NCI-H1417 treated with DMSO at 0.1 percent for 48 hours (cell line): ENCODE results near the gene LYPD4.
A peak's percentile ranks its signal among the peaks of the same experiment; 100 is the strongest.

Source experiments
- DNase-seq: peaks from one replicate; lab custom pipeline; 2025; lab: John Stamatoyannopoulos, UW

Gene LYPD4

GRCh38 chr19:41872775-41873647, 28.5 kb upstream of the LYPD4 start:
- DNase-seq, result no peak

GRCh38 chr19:41872384-41872774, 27.9 kb upstream of the LYPD4 start:
- no peak for DNase-seq

GRCh38 chr19:41871573-41872383, 27.3 kb upstream of the LYPD4 start:
- no peak for DNase-seq

- DNase-seq, result no peak
Observed at GRCh38 chr19:41870401-41870873, 26.0 kb upstream of the LYPD4 start.

GRCh38 chr19:41869374-41869955, 25.0 kb upstream of the LYPD4 start:
- no peak for DNase-seq

- DNase-seq, result no peak
Observed at GRCh38 chr19:41868989-41869300, 24.5 kb upstream of the LYPD4 start.

- no peak for DNase-seq
Observed at GRCh38 chr19:41868120-41868988, 23.9 kb upstream of the LYPD4 start.

- no peak for DNase-seq
Observed at GRCh38 chr19:41866284-41866683, 21.8 kb upstream of the LYPD4 start.

- DNase-seq, result no peak
Observed at GRCh38 chr19:41864374-41864773, 19.9 kb upstream of the LYPD4 start.

- DNase-seq, result no peak
Observed at GRCh38 chr19:41863209-41863931, 18.9 kb upstream of the LYPD4 start.

GRCh38 chr19:41862445-41862986, 18.0 kb upstream of the LYPD4 start:
- no peak for DNase-seq

GRCh38 chr19:41861846-41862245, 17.4 kb upstream of the LYPD4 start:
- DNase-seq, result no peak

GRCh38 chr19:41861116-41861768, 16.8 kb upstream of the LYPD4 start:
- DNase-seq, result no peak

GRCh38 chr19:41860419-41861115, 16.1 kb upstream of the LYPD4 start:
- DNase-seq, result no peak

GRCh38 chr19:41859618-41860418, 15.3 kb upstream of the LYPD4 start, which contains the start of gene RPS19:
Gene RPS19 (plus strand): TSS chr19:41860255. CDS start chr19:41860775, 520 bp downstream.
- peak; percentile 93 for DNase-seq

- DNase-seq, result no peak
Observed at GRCh38 chr19:41859213-41859617, 14.7 kb upstream of the LYPD4 start.

GRCh38 chr19:41853768-41854167, 9.3 kb upstream of the LYPD4 start:
- no peak for DNase-seq

GRCh38 chr19:41853344-41853743, 8.9 kb upstream of the LYPD4 start:
- DNase-seq, result no peak

GRCh38 chr19:41851456-41851855, 7.0 kb upstream of the LYPD4 start:
- DNase-seq, result no peak
